ENCODE measurements around the gene ELP4.

GRCh38 chr11:31640611-31641010 lies 131.0 kb downstream of the ELP4 start:
- no peak for TF ChIP-seq MAX (IDR thresholded peaks at IDR 0.05)
- no peak for TF ChIP-seq CTCF (IDR thresholded peaks at IDR 0.05 in 2 of 3, conservative IDR thresholded peaks at IDR 0.05 in 1 of 3; ENCODE audit: borderline replicate concordance in 1 of 3, insufficient read depth in 1 of 3, low read depth in 2 of 3, low read length in 2 of 3)
- TF ChIP-seq POLR2A (IDR thresholded peaks at IDR 0.05; ENCODE audit: borderline replicate concordance, extremely low read depth, insufficient read depth, insufficient read length): no peak
- no peak for TF ChIP-seq EZH2 (IDR thresholded peaks at IDR 0.05)

All from HCT116 (cell line).